ENCODE results near the gene AKAP7.

Gene AKAP7

GRCh38 chr6:131116755-131117360 is 18.4 kb upstream of the AKAP7 start:
- no peak overlapping the region for H3K4me3 ChIP-seq (ENCODE audit: low read depth, low read length)

GRCh38 chr6:131117878-131118277 is 17.4 kb upstream of the AKAP7 start:
- Histone ChIP-seq H3K4me1 (ENCODE audit: control insufficient read depth, insufficient read depth, low read length) (no peaks in the 10 kb centered on the region), H3K36me3 (ENCODE audit: control insufficient read depth, insufficient read depth, low read length) (no peaks in the 10 kb centered on the region), H3K4me3 (ENCODE audit: low read depth, low read length) (no peak overlapping the region), H3K27me3 (ENCODE audit: control insufficient read depth, insufficient read depth, low read length) (no peaks in the 10 kb centered on the region), H3K9ac (ENCODE audit: low read depth, low read length) (no peak overlapping the region), H3K9me3 (ENCODE audit: control insufficient read depth, insufficient read depth, low read length) (no peaks in the 10 kb centered on the region)

More at GRCh38 chr6:131116755-131117360, 18.4 kb upstream of the AKAP7 start:
- Histone ChIP-seq H3K9ac (ENCODE audit: low read depth, low read length) (no peak overlapping the region), H3K4me1 (ENCODE audit: control insufficient read depth, insufficient read depth, low read length) (no peaks in the 10 kb centered on the region), H3K36me3 (ENCODE audit: control insufficient read depth, insufficient read depth, low read length) (no peaks in the 10 kb centered on the region), H3K27me3 (ENCODE audit: control insufficient read depth, insufficient read depth, low read length) (no peaks in the 10 kb centered on the region), H3K9me3 (ENCODE audit: control insufficient read depth, insufficient read depth, low read length) (no peaks in the 10 kb centered on the region)

GRCh38 chr6:131122007-131122406 is 13.3 kb upstream of the AKAP7 start:
- Histone ChIP-seq H3K4me1 (ENCODE audit: control insufficient read depth, insufficient read depth, low read length) (no peaks in the 10 kb centered on the region), H3K9me3 (ENCODE audit: control insufficient read depth, insufficient read depth, low read length) (no peaks in the 10 kb centered on the region), H3K36me3 (ENCODE audit: control insufficient read depth, insufficient read depth, low read length) (no peaks in the 10 kb centered on the region), H3K27me3 (ENCODE audit: control insufficient read depth, insufficient read depth, low read length) (no peaks in the 10 kb centered on the region), H3K4me3 (ENCODE audit: low read depth, low read length) (no peak overlapping the region), H3K9ac (ENCODE audit: low read depth, low read length) (no peak overlapping the region)

- H3K4me3 ChIP-seq (ENCODE audit: low read depth, low read length), result no peak overlapping the region
- H3K9me3 ChIP-seq (ENCODE audit: control insufficient read depth, insufficient read depth, low read length), result no peaks in the 10 kb centered on the region
- H3K9ac ChIP-seq (ENCODE audit: low read depth, low read length), result no peak overlapping the region
- H3K27me3 ChIP-seq (ENCODE audit: control insufficient read depth, insufficient read depth, low read length), result no peaks in the 10 kb centered on the region
- H3K36me3 ChIP-seq (ENCODE audit: control insufficient read depth, insufficient read depth, low read length), result no peaks in the 10 kb centered on the region
- no peaks in the 10 kb centered on the region for H3K4me1 ChIP-seq (ENCODE audit: control insufficient read depth, insufficient read depth, low read length)
Observed at GRCh38 chr6:131122516-131122915, 12.8 kb upstream of the AKAP7 start.

GRCh38 chr6:131124336-131125071 is 10.8 kb upstream of the AKAP7 start:
- H3K4me3 ChIP-seq (ENCODE audit: low read depth, low read length), result no peak overlapping the region
- H3K36me3 ChIP-seq (ENCODE audit: control insufficient read depth, insufficient read depth, low read length), result no peaks in the 10 kb centered on the region
- H3K9ac ChIP-seq (ENCODE audit: low read depth, low read length), result no peak overlapping the region
- H3K9me3 ChIP-seq (ENCODE audit: control insufficient read depth, insufficient read depth, low read length), result no peaks in the 10 kb centered on the region
- no peaks in the 10 kb centered on the region for H3K27me3 ChIP-seq (ENCODE audit: control insufficient read depth, insufficient read depth, low read length)
- no peaks in the 10 kb centered on the region for H3K4me1 ChIP-seq (ENCODE audit: control insufficient read depth, insufficient read depth, low read length)

GRCh38 chr6:131125431-131125830 is 9.8 kb upstream of the AKAP7 start:
- H3K9ac ChIP-seq (ENCODE audit: low read depth, low read length), result no peak overlapping the region
- H3K9me3 ChIP-seq (ENCODE audit: control insufficient read depth, insufficient read depth, low read length), result no peaks in the 10 kb centered on the region
- H3K36me3 ChIP-seq (ENCODE audit: control insufficient read depth, insufficient read depth, low read length), result no peaks in the 10 kb centered on the region
- H3K4me1 ChIP-seq (ENCODE audit: control insufficient read depth, insufficient read depth, low read length), result no peaks in the 10 kb centered on the region
- no peaks in the 10 kb centered on the region for H3K27me3 ChIP-seq (ENCODE audit: control insufficient read depth, insufficient read depth, low read length)
- H3K4me3 ChIP-seq (ENCODE audit: low read depth, low read length), result no peak overlapping the region

- no peaks in the 10 kb centered on the region for H3K36me3 ChIP-seq (ENCODE audit: control insufficient read depth, insufficient read depth, low read length)
- no peak overlapping the region for H3K9ac ChIP-seq (ENCODE audit: low read depth, low read length)
- no peak overlapping the region for H3K4me3 ChIP-seq (ENCODE audit: low read depth, low read length)
- peaks cover 2% of the 10 kb centered on the region for H3K4me1 ChIP-seq (ENCODE audit: control insufficient read depth, insufficient read depth, low read length)
- H3K9me3 ChIP-seq (ENCODE audit: control insufficient read depth, insufficient read depth, low read length), result no peaks in the 10 kb centered on the region
- H3K27me3 ChIP-seq (ENCODE audit: control insufficient read depth, insufficient read depth, low read length), result peaks cover 8% of the 10 kb centered on the region
Observed at GRCh38 chr6:131129689-131130553, 5.3 kb upstream of the AKAP7 start.

GRCh38 chr6:131130554-131130940 is 4.7 kb upstream of the AKAP7 start:
- Histone ChIP-seq H3K36me3 (ENCODE audit: control insufficient read depth, insufficient read depth, low read length) (no peaks in the 10 kb centered on the region), H3K27me3 (ENCODE audit: control insufficient read depth, insufficient read depth, low read length) (peaks cover 8% of the 10 kb centered on the region), H3K9ac (ENCODE audit: low read depth, low read length) (no peak overlapping the region), H3K4me1 (ENCODE audit: control insufficient read depth, insufficient read depth, low read length) (peaks cover 3% of the 10 kb centered on the region), H3K9me3 (ENCODE audit: control insufficient read depth, insufficient read depth, low read length) (no peaks in the 10 kb centered on the region), H3K4me3 (ENCODE audit: low read depth, low read length) (no peak overlapping the region)

GRCh38 chr6:131132360-131132759 is 2.9 kb upstream of the AKAP7 start:
- no peaks in the 10 kb centered on the region for H3K9me3 ChIP-seq (ENCODE audit: control insufficient read depth, insufficient read depth, low read length)
- no peak overlapping the region for H3K4me3 ChIP-seq (ENCODE audit: low read depth, low read length)
- no peaks in the 10 kb centered on the region for H3K36me3 ChIP-seq (ENCODE audit: control insufficient read depth, insufficient read depth, low read length)
- no peak overlapping the region for H3K9ac ChIP-seq (ENCODE audit: low read depth, low read length)
- peaks cover 3% of the 10 kb centered on the region for H3K4me1 ChIP-seq (ENCODE audit: control insufficient read depth, insufficient read depth, low read length)
- H3K27me3 ChIP-seq (ENCODE audit: control insufficient read depth, insufficient read depth, low read length), result peaks cover 18% of the 10 kb centered on the region

- Histone ChIP-seq H3K9ac (ENCODE audit: low read depth, low read length) (no peak overlapping the region), H3K9me3 (ENCODE audit: control insufficient read depth, insufficient read depth, low read length) (no peaks in the 10 kb centered on the region), H3K36me3 (ENCODE audit: control insufficient read depth, insufficient read depth, low read length) (no peaks in the 10 kb centered on the region), H3K4me1 (ENCODE audit: control insufficient read depth, insufficient read depth, low read length) (peaks cover 3% of the 10 kb centered on the region), H3K4me3 (ENCODE audit: low read depth, low read length) (peak overlapping the region; percentile 65), H3K27me3 (ENCODE audit: control insufficient read depth, insufficient read depth, low read length) (peaks cover 18% of the 10 kb centered on the region)
Observed at GRCh38 chr6:131134220-131134979, 867 bp upstream of the AKAP7 start.

- Histone ChIP-seq H3K4me1 (ENCODE audit: control insufficient read depth, insufficient read depth, low read length) (peaks cover 3% of the 10 kb centered on the region), H3K27me3 (ENCODE audit: control insufficient read depth, insufficient read depth, low read length) (peaks cover 18% of the 10 kb centered on the region), H3K36me3 (ENCODE audit: control insufficient read depth, insufficient read depth, low read length) (no peaks in the 10 kb centered on the region), H3K9ac (ENCODE audit: low read depth, low read length) (peak overlapping the region; percentile 76), H3K4me3 (ENCODE audit: low read depth, low read length) (peak overlapping the region; percentile 65), H3K9me3 (ENCODE audit: control insufficient read depth, insufficient read depth, low read length) (no peaks in the 10 kb centered on the region)
Observed at GRCh38 chr6:131134980-131135243, 355 bp upstream of the AKAP7 start.
